SK-N-SH (cell line): ENCODE measurements around the gene NRDC.

Source experiments
- CHD2 ChIP-seq: fragments of 150-350 bp; IDR thresholded peaks from 2 replicates; pipeline ENCODE4 v1.6.1; 2018; ENCODE audit warnings: low read length; ENCODE audit not compliant: partially characterized antibody
- EZH2phosphoT487 ChIP-seq: fragments of 200-600 bp; sonication (generic); IDR thresholded peaks from 2 replicates; pipeline ENCODE4 v1.6.1; 2017; ENCODE audit warnings: low read depth, mixed run types, mild to moderate bottlenecking, antibody characterized with exemption, moderate library complexity, borderline replicate concordance
- RCOR1 ChIP-seq: fragments of 150-350 bp; IDR thresholded peaks from 2 replicates; pipeline ENCODE4 v1.6.1; 2017; ENCODE audit warnings: antibody characterized with exemption, low read length
- RFX5 ChIP-seq: IDR thresholded peaks from 2 replicates; pipeline ENCODE4 v1.6.1; 2012; ENCODE audit warnings: mild to moderate bottlenecking, improper control_type of control experiment, low read length
- TF ChIP-seq, protein P1 (sequence below): fragments of 200-600 bp; sonication (generic); IDR thresholded peaks from 2 replicates; pipeline ENCODE4 v1.6.1; 2017; ENCODE audit warnings: antibody characterized with exemption, mild to moderate bottlenecking, moderate library complexity
- TF ChIP-seq, protein P2 (sequence below): fragments of 150-350 bp; IDR thresholded peaks from 2 replicates; pipeline ENCODE4 v1.6.1; 2017; ENCODE audit warnings: antibody characterized with exemption, low read length, low read depth, borderline replicate concordance
- TF ChIP-seq, protein P3 (sequence below): IDR thresholded peaks from 2 replicates; pipeline ENCODE4; 2012

DNA sequence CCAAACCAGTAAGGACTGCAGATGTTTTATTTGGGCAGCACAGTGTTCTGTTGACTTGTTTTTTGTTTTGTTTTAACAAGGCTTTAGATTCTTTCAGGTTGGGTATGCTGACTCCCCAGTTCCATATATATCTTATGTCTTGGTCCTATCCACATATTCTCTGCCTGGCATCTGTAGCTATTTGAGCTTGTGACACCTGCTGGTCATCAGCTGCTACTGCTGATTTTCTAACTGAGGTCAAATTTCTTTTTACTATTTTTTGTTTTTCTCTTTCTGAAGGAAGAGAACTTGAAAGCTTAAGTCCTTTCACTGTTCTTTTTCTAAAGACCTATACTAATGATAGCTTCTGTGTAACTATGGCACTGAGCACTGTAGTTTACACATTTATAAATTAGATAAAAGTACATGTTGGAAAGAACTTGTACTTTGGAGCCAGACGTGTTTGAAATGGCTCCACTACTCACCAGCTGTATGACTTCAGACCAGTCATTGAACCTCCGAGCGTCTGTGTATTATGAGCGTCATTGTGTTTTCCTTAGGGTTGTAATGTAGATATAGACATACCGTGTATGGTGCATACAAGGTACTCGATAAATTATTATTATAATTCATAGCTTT is 109.4 kb downstream of the NRDC start:
- TF ChIP-seq RFX5 (no peak), EZH2phosphoT487 (no peak), RCOR1 (no peak), CHD2 (no peak)
- TF ChIP-seq, protein P1, sequence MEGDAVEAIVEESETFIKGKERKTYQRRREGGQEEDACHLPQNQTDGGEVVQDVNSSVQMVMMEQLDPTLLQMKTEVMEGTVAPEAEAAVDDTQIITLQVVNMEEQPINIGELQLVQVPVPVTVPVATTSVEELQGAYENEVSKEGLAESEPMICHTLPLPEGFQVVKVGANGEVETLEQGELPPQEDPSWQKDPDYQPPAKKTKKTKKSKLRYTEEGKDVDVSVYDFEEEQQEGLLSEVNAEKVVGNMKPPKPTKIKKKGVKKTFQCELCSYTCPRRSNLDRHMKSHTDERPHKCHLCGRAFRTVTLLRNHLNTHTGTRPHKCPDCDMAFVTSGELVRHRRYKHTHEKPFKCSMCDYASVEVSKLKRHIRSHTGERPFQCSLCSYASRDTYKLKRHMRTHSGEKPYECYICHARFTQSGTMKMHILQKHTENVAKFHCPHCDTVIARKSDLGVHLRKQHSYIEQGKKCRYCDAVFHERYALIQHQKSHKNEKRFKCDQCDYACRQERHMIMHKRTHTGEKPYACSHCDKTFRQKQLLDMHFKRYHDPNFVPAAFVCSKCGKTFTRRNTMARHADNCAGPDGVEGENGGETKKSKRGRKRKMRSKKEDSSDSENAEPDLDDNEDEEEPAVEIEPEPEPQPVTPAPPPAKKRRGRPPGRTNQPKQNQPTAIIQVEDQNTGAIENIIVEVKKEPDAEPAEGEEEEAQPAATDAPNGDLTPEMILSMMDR: peak; percentile 93
- TF ChIP-seq, protein P2, sequence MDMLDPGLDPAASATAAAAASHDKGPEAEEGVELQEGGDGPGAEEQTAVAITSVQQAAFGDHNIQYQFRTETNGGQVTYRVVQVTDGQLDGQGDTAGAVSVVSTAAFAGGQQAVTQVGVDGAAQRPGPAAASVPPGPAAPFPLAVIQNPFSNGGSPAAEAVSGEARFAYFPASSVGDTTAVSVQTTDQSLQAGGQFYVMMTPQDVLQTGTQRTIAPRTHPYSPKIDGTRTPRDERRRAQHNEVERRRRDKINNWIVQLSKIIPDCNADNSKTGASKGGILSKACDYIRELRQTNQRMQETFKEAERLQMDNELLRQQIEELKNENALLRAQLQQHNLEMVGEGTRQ: no peak
- TF ChIP-seq, protein P3, sequence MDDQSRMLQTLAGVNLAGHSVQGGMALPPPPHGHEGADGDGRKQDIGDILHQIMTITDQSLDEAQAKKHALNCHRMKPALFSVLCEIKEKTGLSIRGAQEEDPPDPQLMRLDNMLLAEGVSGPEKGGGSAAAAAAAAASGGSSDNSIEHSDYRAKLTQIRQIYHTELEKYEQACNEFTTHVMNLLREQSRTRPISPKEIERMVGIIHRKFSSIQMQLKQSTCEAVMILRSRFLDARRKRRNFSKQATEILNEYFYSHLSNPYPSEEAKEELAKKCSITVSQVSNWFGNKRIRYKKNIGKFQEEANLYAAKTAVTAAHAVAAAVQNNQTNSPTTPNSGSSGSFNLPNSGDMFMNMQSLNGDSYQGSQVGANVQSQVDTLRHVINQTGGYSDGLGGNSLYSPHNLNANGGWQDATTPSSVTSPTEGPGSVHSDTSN: no peak
